MM.1S (cell line): ENCODE measurements around the gene FBLN1.

ENCODE experiments used
- CTCF ChIP-seq: fragments of 300-600 bp; sonication (generic); IDR thresholded peaks from 2 replicates; pipeline ENCODE4 v1.5.1; 2016; ENCODE audit warnings: antibody characterized with exemption, low read length, mixed read lengths
- EZH2 ChIP-seq: fragments of 300-600 bp; sonication (generic); optimal IDR thresholded peaks from 2 replicates; pipeline ENCODE3; 2017; ENCODE audit warnings: low read depth, mild to moderate bottlenecking, antibody characterized with exemption, low read length, mixed read lengths

GRCh38 chr22:45617948-45618347 is 115.3 kb downstream of the FBLN1 start:
- no peak for TF ChIP-seq CTCF
- no peak for TF ChIP-seq EZH2
